NCI-H1105 treated with DMSO at 0.1 percent for 48 hours (cell line): ENCODE results near the gene SND1.
A peak's percentile ranks its signal among the peaks of the same experiment; 100 is the strongest.

Source experiments
- DNase-seq: peaks from one replicate; lab custom pipeline; 2025; lab: John Stamatoyannopoulos, UW

SND1 gene

DNA sequence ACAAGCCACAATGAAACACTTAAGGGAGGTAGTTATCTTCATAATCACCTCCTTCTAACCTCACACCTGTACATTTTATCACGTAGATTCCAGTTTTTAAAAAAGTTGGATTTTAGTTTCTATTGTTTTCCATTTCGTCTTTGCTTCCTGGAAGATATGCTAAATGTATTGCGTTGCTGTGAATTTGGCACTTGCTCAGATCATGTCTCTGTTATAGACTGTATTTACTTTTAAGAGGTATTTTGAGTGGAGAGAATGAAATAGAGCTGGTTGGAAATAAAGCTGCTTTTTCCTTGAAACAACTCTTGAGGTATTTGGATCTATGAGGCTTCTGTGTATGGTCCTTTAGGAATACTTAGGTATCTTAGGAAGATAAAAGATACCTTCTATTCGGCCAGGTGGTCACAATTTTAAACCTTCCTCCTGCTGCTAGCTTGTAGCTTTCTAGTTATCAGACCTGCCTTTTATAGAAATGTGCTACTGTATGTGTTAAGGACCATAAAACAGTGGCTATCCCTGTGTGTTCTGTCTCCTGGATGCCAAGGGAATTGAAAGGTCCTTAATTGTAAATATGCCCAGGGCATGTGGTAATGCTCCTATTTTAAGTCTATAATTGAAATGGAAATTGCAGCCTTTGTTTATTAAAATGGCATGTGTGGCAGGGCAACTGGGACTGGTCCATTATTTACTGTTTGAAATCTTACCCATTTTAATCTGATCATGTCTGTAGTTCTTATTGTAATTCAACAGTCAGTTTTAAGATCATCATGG, 147.7 kb downstream of the SND1 start:
- peak; percentile 5 for DNase-seq

GRCh38 chr7:127802845-127803244, 150.9 kb downstream of the SND1 start:
- no peak for DNase-seq

DNA sequence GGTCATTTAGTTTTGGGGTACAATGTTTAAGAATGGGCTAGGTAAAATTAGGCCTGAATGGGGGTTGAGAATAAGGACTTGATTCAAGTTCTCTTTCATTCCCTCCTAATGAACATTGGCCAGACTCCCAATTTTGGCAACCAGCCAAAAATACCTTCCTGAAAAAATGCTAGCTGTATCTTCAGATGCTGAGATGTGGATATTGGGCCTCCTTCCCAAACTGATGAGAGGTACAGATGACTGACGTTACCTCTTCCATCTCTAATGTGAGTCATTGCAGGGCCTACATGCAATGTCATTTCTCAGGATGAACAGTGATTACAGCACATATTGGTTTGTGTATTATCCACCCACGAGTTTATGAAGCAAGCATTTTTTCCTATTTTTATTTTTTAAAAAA, 151.6 kb downstream of the SND1 start:
- DNase-seq = peak; percentile 24

GRCh38 chr7:127807340-127807739, 155.3 kb downstream of the SND1 start:
- no peak for DNase-seq

DNA sequence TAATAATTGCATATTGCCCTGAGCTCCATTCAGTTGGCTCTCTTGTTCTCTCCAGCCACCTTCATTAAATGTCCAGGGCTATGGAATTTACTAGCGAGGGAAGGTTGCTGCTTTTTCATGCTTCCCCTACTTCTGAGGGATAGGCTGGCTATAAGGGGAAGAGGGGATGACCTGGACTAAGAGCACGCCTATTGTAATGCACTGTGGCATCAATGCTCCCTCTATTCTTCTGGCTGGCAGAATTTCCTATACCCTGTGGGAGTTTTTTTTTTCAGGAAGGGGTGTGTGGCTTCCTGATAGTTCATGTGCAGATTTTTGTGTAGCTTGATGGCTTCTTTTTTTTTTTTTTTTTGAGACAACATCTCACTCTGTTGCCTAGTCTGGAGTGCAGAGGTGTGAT, 155.8 kb downstream of the SND1 start:
- no peak for DNase-seq

DNA sequence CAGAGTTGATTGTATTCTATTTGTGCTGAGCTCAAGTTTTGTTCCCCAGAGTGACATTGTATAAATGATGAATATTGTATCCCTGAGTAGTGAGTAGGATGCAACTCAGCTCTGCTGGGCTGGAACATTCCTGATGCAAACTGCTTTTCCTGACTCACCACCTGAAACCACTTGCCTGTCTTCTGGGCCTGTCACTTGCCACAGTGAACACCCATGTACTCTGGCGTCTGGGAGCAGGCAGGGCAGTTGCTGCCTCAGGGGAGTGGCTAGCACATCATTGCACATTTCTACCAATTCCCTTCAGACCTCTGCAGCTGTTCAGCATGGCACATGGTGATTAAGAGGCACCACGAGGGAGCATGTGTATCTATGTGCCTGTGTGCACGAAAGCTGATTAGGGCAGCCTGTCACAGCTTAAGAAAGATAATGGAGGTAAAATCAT, 157.3 kb downstream of the SND1 start:
- no peak for DNase-seq

DNA sequence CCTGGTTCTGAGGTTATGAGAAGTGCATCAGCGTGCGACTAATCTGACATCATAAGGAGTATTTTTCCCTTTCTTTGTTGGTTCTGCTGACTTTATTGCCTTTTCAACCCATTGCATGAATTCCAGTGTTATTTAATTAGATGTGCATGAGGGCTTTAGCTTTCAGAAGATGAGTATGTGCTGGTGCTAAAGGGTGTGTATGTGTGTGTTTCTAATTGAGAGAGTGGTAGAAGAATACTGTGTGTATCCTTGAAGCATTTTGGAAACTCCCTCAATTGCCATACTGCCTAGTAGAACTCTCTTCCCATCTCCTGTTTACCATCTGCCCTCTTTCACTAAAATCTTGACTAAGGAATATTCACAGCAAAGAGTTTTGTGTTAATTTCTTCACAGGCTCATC, 158.1 kb downstream of the SND1 start:
- DNase-seq = no peak

GRCh38 chr7:127810696-127811660, 159.0 kb downstream of the SND1 start:
- no peak for DNase-seq

DNA sequence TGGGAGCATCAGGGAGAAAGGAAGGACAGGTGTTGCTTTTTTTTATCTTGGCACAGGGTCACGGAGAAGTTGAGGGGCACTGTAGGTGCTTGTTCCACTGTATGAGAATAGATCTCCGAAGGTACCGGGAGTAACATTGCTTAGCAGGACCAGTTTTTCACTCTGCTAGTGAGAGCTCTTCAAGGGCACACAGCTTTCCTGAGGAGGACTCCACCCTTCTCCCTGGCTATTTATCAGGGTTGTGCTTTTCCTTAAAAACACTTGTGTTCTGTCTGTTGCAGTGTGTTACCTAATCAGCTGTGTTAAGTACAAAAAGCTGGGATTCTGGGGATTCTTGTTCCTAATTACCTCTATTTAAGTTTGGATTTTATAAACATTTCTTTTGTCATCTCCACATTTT, 160.5 kb downstream of the SND1 start:
- DNase-seq = no peak

- DNase-seq = no peak
Observed at GRCh38 chr7:127813991-127814541, 162.1 kb downstream of the SND1 start.

GRCh38 chr7:127815631-127816145, 163.7 kb downstream of the SND1 start:
- DNase-seq = no peak

GRCh38 chr7:127816354-127817190, 164.6 kb downstream of the SND1 start:
- DNase-seq = no peak

DNA sequence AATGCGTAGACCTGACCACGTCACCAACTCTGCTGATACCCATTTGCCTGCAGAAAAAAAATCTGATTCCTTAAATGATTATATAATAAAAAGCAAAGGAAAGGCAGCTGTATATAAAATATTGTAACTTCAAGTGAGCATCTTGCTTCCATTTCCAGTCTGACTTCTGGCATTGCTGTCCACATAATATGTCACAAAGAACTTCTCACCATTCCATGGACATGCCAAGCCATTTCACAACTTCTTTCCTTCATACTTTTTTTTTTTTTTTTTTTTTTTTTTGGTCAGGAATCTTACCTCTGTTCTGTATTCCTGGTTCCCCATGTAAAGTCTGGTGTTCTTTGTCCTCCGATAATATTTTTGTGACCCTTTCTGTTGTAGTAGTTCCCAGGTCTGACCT, 165.5 kb downstream of the SND1 start:
- DNase-seq = no peak

- DNase-seq = no peak
Observed at GRCh38 chr7:127818306-127818705, 166.3 kb downstream of the SND1 start.

GRCh38 chr7:127819975-127820731, 168.2 kb downstream of the SND1 start:
- no peak for DNase-seq

- no peak for DNase-seq
Observed at GRCh38 chr7:127820732-127821085, 168.7 kb downstream of the SND1 start.

DNA sequence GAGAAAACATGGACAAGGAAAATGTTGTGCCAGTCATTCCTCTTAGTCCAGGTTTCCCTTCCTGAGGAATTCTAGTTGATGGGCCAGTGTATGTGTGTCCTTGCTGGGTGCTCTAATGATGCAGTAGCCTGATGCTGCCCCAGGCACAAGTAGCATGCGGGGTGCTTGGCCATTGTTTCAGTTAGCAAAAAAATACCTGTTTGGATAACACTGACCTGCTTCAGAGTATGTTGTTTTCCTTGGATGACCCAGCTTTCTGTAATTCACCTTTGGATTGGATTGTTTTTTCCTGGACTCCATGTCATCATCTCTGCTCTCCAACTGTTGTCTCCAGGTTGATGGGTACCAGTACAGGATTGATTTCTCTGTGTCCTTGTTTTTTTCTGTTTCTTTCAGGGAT, 169.2 kb downstream of the SND1 start:
- no peak for DNase-seq

DNA sequence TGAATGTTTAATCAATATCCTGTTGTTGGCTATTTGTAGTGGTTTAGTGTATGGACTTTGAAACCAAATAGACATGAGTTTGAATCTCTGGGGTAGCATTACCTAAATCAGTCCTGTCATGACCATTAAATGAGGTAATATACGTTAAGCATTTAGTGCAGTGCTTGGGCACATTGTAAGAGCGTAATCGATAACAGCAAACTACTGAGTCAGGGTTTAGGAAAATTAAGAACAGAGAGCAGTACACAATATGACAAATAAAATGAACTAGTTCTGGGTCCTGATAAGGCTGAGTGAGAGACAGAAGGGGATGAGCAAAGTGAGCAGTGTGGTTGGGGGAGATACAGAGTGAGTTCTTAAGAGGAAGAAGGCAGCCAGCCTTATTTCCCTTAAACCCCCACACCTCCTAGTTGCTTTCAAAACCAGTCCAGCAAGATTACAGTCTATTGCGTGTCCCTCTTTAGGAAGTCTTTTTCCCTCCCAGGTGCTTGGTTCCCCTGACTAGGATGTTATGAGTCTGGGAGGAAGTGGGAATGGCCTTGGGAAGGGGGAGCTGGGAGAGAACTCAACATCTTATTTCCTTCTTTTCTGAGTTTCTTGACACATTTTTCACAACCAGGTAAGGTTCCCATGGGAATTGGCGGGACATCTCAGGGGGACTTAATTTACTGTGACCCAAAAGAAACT, 171.0 kb downstream of the SND1 start:
- DNase-seq = no peak

DNA sequence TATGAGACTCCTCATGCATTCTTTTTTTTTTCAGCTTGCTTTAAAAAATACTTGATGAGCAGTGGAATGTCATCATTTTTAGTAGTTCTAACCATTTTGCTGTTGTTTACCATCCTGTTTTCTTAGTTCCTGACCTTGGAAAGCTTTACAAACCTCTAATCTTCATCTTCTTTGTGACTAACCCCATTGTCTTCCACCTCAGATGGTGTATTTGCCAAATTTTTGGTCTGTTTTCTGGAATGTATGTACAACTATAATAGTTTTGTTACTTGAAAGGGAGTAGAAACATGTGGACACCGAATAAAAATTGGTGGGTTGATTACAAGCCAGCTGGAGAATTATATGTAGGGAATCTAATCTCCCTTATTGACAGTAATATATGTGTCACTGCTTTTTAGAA, 172.7 kb downstream of the SND1 start:
- no peak for DNase-seq

DNA sequence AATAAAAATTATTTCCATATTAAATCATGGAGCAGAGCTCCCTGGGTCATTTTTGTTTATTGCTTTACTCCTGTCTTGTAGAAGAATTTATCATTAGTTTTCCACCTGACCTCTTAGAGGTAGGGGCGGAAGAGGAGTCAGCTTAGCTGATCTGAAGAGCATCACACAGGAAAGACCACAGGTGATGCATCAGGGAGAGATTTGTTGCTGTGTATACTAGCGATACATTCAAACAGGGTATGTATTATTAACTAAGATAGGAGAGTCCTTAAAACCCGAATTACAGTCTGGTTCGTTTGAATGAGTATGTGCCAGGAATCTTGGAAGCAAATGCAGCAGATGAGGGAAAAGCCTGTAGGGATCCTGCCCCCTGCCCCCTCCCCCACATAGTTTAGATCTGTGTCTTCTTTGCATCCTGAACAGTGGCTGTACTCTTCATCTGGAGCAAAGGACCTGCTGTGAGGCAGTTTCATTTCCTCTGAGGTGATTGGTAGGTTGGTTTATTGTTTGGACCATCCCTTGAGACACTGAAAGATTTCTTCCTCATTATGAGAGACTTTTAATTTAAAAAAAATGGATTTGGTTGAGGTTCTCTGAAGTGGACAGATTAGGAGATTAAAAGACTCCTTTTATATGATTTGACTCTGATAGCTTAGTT, 177.0 kb downstream of the SND1 start:
- DNase-seq = no peak
